ENCODE results near the gene CACNG7.

DNA sequence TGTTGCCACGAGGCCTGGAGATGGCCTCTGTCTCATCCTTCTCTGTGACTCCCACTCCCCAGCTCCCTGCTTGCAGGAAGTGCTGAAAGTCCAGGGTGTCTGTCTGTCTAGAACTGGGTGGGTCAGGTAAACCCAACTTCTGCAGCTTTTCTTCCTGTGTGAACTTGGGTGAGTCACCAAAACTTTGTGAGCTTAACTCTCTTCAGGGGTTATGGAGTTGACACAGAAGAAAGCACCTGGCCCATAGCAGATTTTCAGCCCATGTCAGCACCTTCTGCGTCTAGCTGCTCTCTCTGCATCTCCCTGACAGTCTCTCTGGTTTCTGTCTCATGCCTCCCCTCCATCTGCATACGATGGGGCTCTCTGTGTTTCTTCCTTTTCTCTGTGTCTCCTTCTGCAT lies 4.2 kb upstream of the CACNG7 start:
- no peak for TF ChIP-seq CTCF (conservative IDR thresholded peaks at IDR 0.05; ENCODE audit: low read depth, low read length)
- no peak for TF ChIP-seq EZH2 (IDR thresholded peaks at IDR 0.05; ENCODE audit: borderline replicate concordance, low read depth, low read length, poor library complexity, severe bottlenecking)
